Left ventricle myocardium inferior (tissue), 1 donor: ENCODE data around the gene SLC10A7. TPM values are rescaled to one million over a fixed set of nuclear protein-coding genes. Genes with fewer than 3 reads are reported as not detected.
"Not testable (repeated sequence)": the region's sequence is repeated elsewhere in the genome, so short reads cannot be mapped to it uniquely, and the experiment has no call there.

Experiments
- DNase-seq: peaks from one replicate; pipeline ENCODE4 v3.0.0-alpha.2; 2020
- H3K27ac ChIP-seq: fragments of 200-600 bp; replicated peaks from 2 replicates; pipeline ENCODE4 v1.8.0; 2021
- H3K27me3 ChIP-seq: fragments of 200-600 bp; 2 replicates; pipeline ENCODE4 v1.8.0; 2021; ENCODE audit warnings: low read depth
- H3K36me3 ChIP-seq: fragments of 200-600 bp; 2 replicates; pipeline ENCODE4 v1.8.0; 2021
- H3K4me1 ChIP-seq: fragments of 200-600 bp; 2 replicates; pipeline ENCODE4 v1.8.0; 2021
- H3K4me3 ChIP-seq: fragments of 200-600 bp; 2 replicates; pipeline ENCODE4 v1.8.0; 2021; ENCODE audit warnings: mild to moderate bottlenecking, moderate library complexity
- H3K9me3 ChIP-seq: fragments of 200-600 bp; replicated peaks from 2 replicates; pipeline ENCODE4 v1.8.0; 2021
- CTCF ChIP-seq: fragments of 200-600 bp; IDR thresholded peaks from 2 replicates; pipeline ENCODE4 v1.8.0; 2021; ENCODE audit warnings: antibody characterized with exemption, mild to moderate bottlenecking, borderline replicate concordance
- intact Hi-C: fragments of 100-400 bp; cut with micrococcal nuclease; formaldehyde crosslinking; loops from one replicate; pipeline ENCODE4 v1.11.0; 2022
- total RNA-seq: library from RNA; stranded (reverse); fragmentation: NEBNext Ultra II Directional; extraction: Animal tissue kit (Norgen Biotek cat#: 25700); gene quantifications from one replicate; pipeline ENCODE4 v1.2.1, GENCODE V29; 2021
- donor health status: DM: no; HTN: yes; CAD: no; lungs with severe emphysema.

The SLC10A7 gene
- total RNA-seq, 1 donor from 2014 or later = 4.3 TPM

GRCh38 chr4:146371812-146372211, 149.9 kb downstream of the SLC10A7 start:
- intact Hi-C loops = no loop called here
- no peak for TF ChIP-seq CTCF
- Histone ChIP-seq H3K36me3 (peaks cover 5% of the 10 kb centered on the region), H3K4me1 (peaks cover 37% of the 10 kb centered on the region), H3K27ac (no peak overlapping the region), H3K27me3 (no peaks in the 10 kb centered on the region), H3K4me3 (no peak overlapping the region), H3K9me3 (peaks cover 10% of the 10 kb centered on the region)
- no peak for DNase-seq

- peaks cover 41% of the 10 kb centered on the region for H3K4me1 ChIP-seq
- TF ChIP-seq CTCF = no peak
- H3K36me3 ChIP-seq = no peaks in the 10 kb centered on the region
- no peak overlapping the region for H3K4me3 ChIP-seq
- intact Hi-C loops = no loop called here
- no peak for DNase-seq
- H3K9me3 ChIP-seq = no peaks in the 10 kb centered on the region
- H3K27me3 ChIP-seq = no peaks in the 10 kb centered on the region
- no peak overlapping the region for H3K27ac ChIP-seq
These were observed 150.9 kb downstream of the SLC10A7 start for GRCh38 chr4:146370841-146371240.

- intact Hi-C loops = no loop called here
- no peak for DNase-seq
- Histone ChIP-seq H3K27ac (no peak overlapping the region), H3K9me3 (peaks cover 2% of the 10 kb centered on the region), H3K4me3 (no peak overlapping the region), H3K27me3 (no peaks in the 10 kb centered on the region), H3K4me1 (peaks cover 41% of the 10 kb centered on the region), H3K36me3 (no peaks in the 10 kb centered on the region)
- no peak for TF ChIP-seq CTCF
These were observed 152.3 kb downstream of the SLC10A7 start for GRCh38 chr4:146369446-146369845.

- DNase-seq = peak; percentile 15
- Histone ChIP-seq H3K4me3 (no peak overlapping the region), H3K27ac (peak overlapping the region; percentile 70), H3K9me3 (peaks cover 12% of the 10 kb centered on the region), H3K36me3 (no peaks in the 10 kb centered on the region), H3K27me3 (no peaks in the 10 kb centered on the region), H3K4me1 (peaks cover 41% of the 10 kb centered on the region)
- TF ChIP-seq CTCF = no peak
- intact Hi-C loops = no loop called here
These were observed 153.5 kb downstream of the SLC10A7 start for GRCh38 chr4:146368209-146368608.

GRCh38 chr4:146367347-146367746, 154.4 kb downstream of the SLC10A7 start:
- Histone ChIP-seq H3K27ac (peak overlapping the region; percentile 70), H3K36me3 (no peaks in the 10 kb centered on the region), H3K4me1 (peaks cover 41% of the 10 kb centered on the region), H3K27me3 (no peaks in the 10 kb centered on the region), H3K4me3 (no peak overlapping the region), H3K9me3 (peaks cover 21% of the 10 kb centered on the region)
- no peak for TF ChIP-seq CTCF
- DNase-seq = no peak
- intact Hi-C loops = no loop called here

- peaks cover 32% of the 10 kb centered on the region for H3K9me3 ChIP-seq
- H3K36me3 ChIP-seq = no peaks in the 10 kb centered on the region
- no peak overlapping the region for H3K27ac ChIP-seq
- DNase-seq = no peak
- H3K4me1 ChIP-seq = no peaks in the 10 kb centered on the region
- H3K4me3 ChIP-seq = no peak overlapping the region
- intact Hi-C loops = no loop called here
- H3K27me3 ChIP-seq = no peaks in the 10 kb centered on the region
- no peak for TF ChIP-seq CTCF
These were observed 162.0 kb downstream of the SLC10A7 start for GRCh38 chr4:146359771-146360170.

- intact Hi-C loops, H3K4me1 ChIP-seq, DNase-seq, H3K36me3 ChIP-seq, H3K27me3 ChIP-seq, H3K9me3 ChIP-seq, H3K27ac ChIP-seq: not testable (repeated sequence)
- peak overlapping the region; percentile 45 for H3K4me3 ChIP-seq
These were observed 171.6 kb downstream of the SLC10A7 start for GRCh38 chr4:146350114-146350513.
